ENCODE results near the gene METTL6.

DNA sequence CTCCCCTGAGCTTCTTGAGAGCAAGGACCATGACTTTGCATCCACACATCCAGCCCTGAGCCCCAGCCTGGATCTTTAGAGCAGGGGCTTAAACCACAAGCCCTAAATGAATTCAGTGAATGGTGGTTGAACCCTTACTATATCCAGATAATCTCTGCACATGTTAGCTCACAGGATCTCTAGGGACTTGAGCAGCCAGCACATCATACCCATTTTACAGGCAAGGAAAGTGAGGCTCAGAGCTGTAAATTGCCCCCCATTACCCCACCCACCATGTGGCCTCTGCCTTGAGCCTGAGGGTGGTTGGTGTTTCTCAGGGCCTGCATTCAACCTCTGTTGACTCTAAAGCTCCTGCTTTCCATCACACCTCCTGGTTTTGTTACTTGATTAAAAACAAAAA, 27.6 kb upstream of the METTL6 start:
- TF ChIP-seq CTCF (IDR thresholded peaks at IDR 0.05; ENCODE audit: low read length), result no peak
- no peak for TF ChIP-seq EZH2 (optimal IDR thresholded peaks at IDR 0.05; ENCODE audit: low read depth, low read length)
- TF ChIP-seq EZH2phosphoT487 (IDR thresholded peaks at IDR 0.05; ENCODE audit: low read length), result no peak
